ENCODE data around the gene SUSD1. TPM values are rescaled to one million over a fixed set of nuclear protein-coding genes. Genes with fewer than 3 reads are reported as not detected.

The SUSD1 gene
- 16.0 and 25.9 TPM in 2 replicates for total RNA-seq (2016; rRNA removed; fragmentation: Illumina TruSeq; extraction: Trizol)
- total RNA-seq (2016; cell fraction: cytosol; rRNA removed; fragmentation: Illumina TruSeq; extraction: Trizol; ENCODE audit: low read depth) = 19.0 and 22.4 TPM in 2 replicates
- total RNA-seq (2016; cell fraction: insoluble cytoplasmic fraction; rRNA removed; fragmentation: Illumina TruSeq; extraction: Trizol) = 13.8 and 23.8 TPM in 2 replicates
- 22.6 and 26.9 TPM in 2 replicates for total RNA-seq (2016; cell fraction: membrane; rRNA removed; fragmentation: Illumina TruSeq; extraction: Trizol)
- total RNA-seq (2016; cell fraction: nucleus; rRNA removed; fragmentation: Illumina TruSeq; extraction: Trizol) = 25.3 and 30.6 TPM in 2 replicates
- polyA plus RNA-seq (2011; rRNA removed) = 26.9 and 32.3 TPM in 2 replicates
- polyA plus RNA-seq (2011; cell fraction: cytosol; rRNA removed) = 28.5 and 29.1 TPM in 2 replicates
- polyA plus RNA-seq (2011; cell fraction: nucleus; rRNA removed) = 14.0 and 15.0 TPM in 2 replicates
- 15.4 and 19.2 TPM in 2 replicates for polyA plus RNA-seq (2012)
- polyA plus RNA-seq (2016; cell fraction: cytosol; fragmentation: Illumina TruSeq; extraction: Trizol; ENCODE audit: low read depth) = 8.6 and 9.9 TPM in 2 replicates
- 11.7 and 12.2 TPM in 2 replicates for polyA plus RNA-seq (2016; cell fraction: insoluble cytoplasmic fraction; fragmentation: Illumina TruSeq; extraction: Trizol; ENCODE audit: low read depth)
- 14.8 and 16.5 TPM in 2 replicates for polyA plus RNA-seq (2016; cell fraction: membrane; fragmentation: Illumina TruSeq; extraction: Trizol; ENCODE audit: low read depth)
- 26.8 and 28.0 TPM in 2 replicates for polyA plus RNA-seq (2016; cell fraction: nucleus; fragmentation: Illumina TruSeq; extraction: Trizol; ENCODE audit: insufficient read depth, low read depth)
- 11.2 and 45.2 TPM in 2 replicates for polyA minus RNA-seq (2011; rRNA and poly(A)+ RNA removed; ENCODE audit: low replicate concordance)
- 22.7 and 34.1 TPM in 2 replicates for polyA minus RNA-seq (2011; cell fraction: cytosol; rRNA and poly(A)+ RNA removed)
- 29.7 and 32.4 TPM in 2 replicates for polyA minus RNA-seq (2011; cell fraction: nucleus; rRNA and poly(A)+ RNA removed)
- Bru-seq, nascent RNA = percentile 72 among the genes with signal in this experiment
- BruChase-seq, experiment 1, labeled RNA remaining after a 6-hour chase = percentile 75 among the genes with signal in this experiment
- BruChase-seq, experiment 2, labeled RNA remaining after a 2-hour chase = percentile 73 among the genes with signal in this experiment
- long read RNA-seq, experiment 1, partial matches to known transcripts = 3 of 7 reads
- long read RNA-seq, experiment 1, other reads (novel, unspliced or antisense) = 2 of 7 reads
- long read RNA-seq, experiment 2, transcript SUSD1-204 (17 exons, 3,124 nt) = major isoform, 19 of 70 reads
- long read RNA-seq, experiment 2, partial matches to known transcripts = 21 of 70 reads
- long read RNA-seq, experiment 2, other reads (novel, unspliced or antisense) = 28 of 70 reads

DNA sequence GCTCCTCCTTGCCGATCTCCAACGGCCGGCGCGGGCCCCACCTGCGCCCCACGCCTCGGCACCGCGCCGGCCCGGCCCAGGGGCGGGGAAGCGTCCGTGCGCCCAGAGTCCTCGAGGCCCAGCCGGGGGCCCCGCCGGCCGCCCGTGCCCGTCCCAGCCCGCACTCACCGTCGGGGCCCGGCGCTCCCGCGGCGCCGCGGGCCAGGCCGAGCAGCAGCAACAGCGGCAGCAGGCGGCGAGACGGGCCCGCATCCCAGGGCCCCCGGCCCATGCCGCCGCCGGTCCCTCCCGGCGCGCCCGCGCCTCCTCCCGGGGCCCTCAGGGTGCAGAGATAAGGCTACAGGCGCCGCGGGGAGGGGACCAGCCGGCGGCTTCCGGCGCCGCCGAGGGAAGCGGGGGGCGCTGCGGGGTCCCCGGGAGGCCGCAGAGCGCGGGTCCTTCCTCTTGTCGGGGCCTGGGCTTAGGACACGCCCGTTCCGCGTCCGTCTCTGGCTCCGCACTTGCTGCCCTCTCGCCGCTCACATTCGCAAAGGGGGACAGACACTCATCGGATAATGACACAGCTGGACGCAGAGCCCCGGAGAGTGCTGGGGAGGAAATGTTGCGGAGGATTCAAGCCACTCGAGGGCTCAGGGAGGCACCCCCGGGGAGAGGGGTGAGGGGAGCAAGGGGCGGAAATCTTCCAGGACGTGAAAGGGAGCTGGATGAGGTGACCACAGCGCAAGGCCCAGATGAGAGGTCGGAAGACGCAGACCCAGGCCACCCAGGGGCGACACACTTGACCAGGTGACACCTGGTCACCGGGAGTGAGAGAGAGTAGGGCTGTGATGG, at the start of gene SUSD1:
Gene SUSD1, minus strand, starts transcription at position 333 of the 831 bp plus-strand sequence. Its CDS starts 62 bp downstream, at position 271.
- Histone ChIP-seq H3K4me2 (ENCODE audit: low read depth, low read length) (peak within 1 kb of the TSS; percentile 85), H3K4me1 (ENCODE audit: insufficient read depth, low read length) (peaks cover 88% of the 10 kb centered on the region), H3K27ac (ENCODE audit: extremely low read length, insufficient read depth, low read length) (peak within 1 kb of the TSS; percentile 72), H3K27me3 (ENCODE audit: control insufficient read depth in 1 of 2, insufficient read depth in 2 of 2, low read length in 2 of 2) (no peaks in the 10 kb centered on the region; a peak in 1 of 5 replicates), H3K79me2 (ENCODE audit: insufficient read depth, low read length) (peaks cover 37% of the 10 kb centered on the region), H3K36me3 (replicated peaks in 1 of 2; ENCODE audit: control insufficient read depth in 1 of 2, insufficient read depth in 2 of 2, low read length in 2 of 2) (0 out of 5 replicates have a peak, but pooled peaks cover 0 to 6% of the 10 kb centered on the region in 2 experiments), H2AFZ (ENCODE audit: low read length) (no peak within 1 kb of the TSS), H4K20me1 (ENCODE audit: insufficient read depth, low read length) (no peaks in the 10 kb centered on the region), H3K9ac (ENCODE audit: insufficient read depth, low read depth, low read length) (peak within 1 kb of the TSS; percentile 80), H3K4me3 (replicated peaks in 1 of 3; ENCODE audit: insufficient read depth in 1 of 3, low read depth in 2 of 3, low read length in 3 of 3) (peak within 1 kb of the TSS; percentile 62 to 91 (median 89)), H3K9me3 (ENCODE audit: low read length) (no peaks in the 10 kb centered on the region)
- under 1% methylated on average over 18 of the region's 88 CpGs for WGBS (ENCODE audit: low lambda C conversion rate)
- intact Hi-C loops (cut with micrococcal nuclease; ENCODE audit: unreplicated experiment) = loop anchor here (5.0 kb wide), 3 partner anchors 57 to 157 kb away; partner anchors contain the start of gene PTBP3
- ATAC-seq (peak; percentile 68), DNase-seq (ENCODE audit: low spot score) (peak; percentile 31), FAIRE-seq (no peak)
- in situ Hi-C loops (cut with HindIII; ENCODE audit: extremely low pct_ligation_motif_present, low pct_unique_long_range_greater_than_20kb) = no loop called here
- ChIA-PET POLR2A (interaction anchor here (0.7 to 3.0 kb wide), 6 partner anchors 10 to 205 kb away, joined by 3 to 13 read pairs (median 6); partner anchors contain the start of genes HSDL2 and PTBP3), CTCF (ENCODE audit: low intra/inter-chr PET ratio, low total read pairs) (no interaction called here)
- BruUV-seq (replicated peaks) = no TSS peak
- no peak for TF ChIP-seq ZNF678 (CRISPR knock-in tag; IDR thresholded peaks at IDR 0.05)
- no peak for TF ChIP-seq PRPF4 (IDR thresholded peaks at IDR 0.05; ENCODE audit: low read depth, low read length, poor library complexity, severe bottlenecking)
- TF ChIP-seq, protein P1, sequence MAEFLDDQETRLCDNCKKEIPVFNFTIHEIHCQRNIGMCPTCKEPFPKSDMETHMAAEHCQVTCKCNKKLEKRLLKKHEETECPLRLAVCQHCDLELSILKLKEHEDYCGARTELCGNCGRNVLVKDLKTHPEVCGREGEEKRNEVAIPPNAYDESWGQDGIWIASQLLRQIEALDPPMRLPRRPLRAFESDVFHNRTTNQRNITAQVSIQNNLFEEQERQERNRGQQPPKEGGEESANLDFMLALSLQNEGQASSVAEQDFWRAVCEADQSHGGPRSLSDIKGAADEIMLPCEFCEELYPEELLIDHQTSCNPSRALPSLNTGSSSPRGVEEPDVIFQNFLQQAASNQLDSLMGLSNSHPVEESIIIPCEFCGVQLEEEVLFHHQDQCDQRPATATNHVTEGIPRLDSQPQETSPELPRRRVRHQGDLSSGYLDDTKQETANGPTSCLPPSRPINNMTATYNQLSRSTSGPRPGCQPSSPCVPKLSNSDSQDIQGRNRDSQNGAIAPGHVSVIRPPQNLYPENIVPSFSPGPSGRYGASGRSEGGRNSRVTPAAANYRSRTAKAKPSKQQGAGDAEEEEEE (CRISPR knock-in tag; IDR thresholded peaks at IDR 0.05; ENCODE audit: borderline replicate concordance) = no peak
- TF ChIP-seq ZNF883 (CRISPR knock-in tag; IDR thresholded peaks at IDR 0.05; ENCODE audit: not compliant biosample characterization) = no peak
- no peak for TF ChIP-seq ZBTB8A (CRISPR knock-in tag; IDR thresholded peaks at IDR 0.05; ENCODE audit: borderline replicate concordance, low read depth)
- TF ChIP-seq HOXA5 (CRISPR knock-in tag; IDR thresholded peaks at IDR 0.05) = no peak
- TF ChIP-seq, protein P2, sequence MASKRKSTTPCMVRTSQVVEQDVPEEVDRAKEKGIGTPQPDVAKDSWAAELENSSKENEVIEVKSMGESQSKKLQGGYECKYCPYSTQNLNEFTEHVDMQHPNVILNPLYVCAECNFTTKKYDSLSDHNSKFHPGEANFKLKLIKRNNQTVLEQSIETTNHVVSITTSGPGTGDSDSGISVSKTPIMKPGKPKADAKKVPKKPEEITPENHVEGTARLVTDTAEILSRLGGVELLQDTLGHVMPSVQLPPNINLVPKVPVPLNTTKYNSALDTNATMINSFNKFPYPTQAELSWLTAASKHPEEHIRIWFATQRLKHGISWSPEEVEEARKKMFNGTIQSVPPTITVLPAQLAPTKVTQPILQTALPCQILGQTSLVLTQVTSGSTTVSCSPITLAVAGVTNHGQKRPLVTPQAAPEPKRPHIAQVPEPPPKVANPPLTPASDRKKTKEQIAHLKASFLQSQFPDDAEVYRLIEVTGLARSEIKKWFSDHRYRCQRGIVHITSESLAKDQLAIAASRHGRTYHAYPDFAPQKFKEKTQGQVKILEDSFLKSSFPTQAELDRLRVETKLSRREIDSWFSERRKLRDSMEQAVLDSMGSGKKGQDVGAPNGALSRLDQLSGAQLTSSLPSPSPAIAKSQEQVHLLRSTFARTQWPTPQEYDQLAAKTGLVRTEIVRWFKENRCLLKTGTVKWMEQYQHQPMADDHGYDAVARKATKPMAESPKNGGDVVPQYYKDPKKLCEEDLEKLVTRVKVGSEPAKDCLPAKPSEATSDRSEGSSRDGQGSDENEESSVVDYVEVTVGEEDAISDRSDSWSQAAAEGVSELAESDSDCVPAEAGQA (IDR thresholded peaks at IDR 0.05; ENCODE audit: low read depth) = no peak
- TF ChIP-seq, protein P2 (CRISPR knock-in tag; IDR thresholded peaks at IDR 0.05; ENCODE audit: borderline replicate concordance) = peak; percentile 45; the same call in 1 of the 2 replicates

Data from HepG2 (cell line).